ENCODE measurements around the gene RSBN1L.
"Not testable (repeated sequence)": the region's sequence is repeated elsewhere in the genome, so short reads cannot be mapped to it uniquely, and the experiment has no call there.

Gene RSBN1L

DNA sequence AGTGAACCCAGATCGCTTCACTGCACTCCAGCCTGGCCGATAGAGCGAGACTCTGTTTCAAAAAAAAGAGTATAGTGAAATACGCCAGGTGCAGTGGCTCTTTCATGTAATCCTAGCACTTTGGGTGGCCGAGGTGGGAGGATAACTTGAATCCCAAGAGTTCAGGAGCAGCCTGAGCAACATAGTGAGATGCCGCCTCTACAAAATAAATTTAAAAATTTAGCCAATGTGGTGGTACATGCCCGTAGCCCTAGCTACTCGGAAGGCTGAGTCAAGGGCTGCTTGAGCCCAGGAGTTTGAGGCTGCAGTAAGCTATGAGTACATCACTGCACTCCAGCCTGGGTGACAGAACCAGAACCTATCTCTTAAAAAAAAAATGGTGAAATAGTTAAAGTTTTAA, 74.1 kb downstream of the RSBN1L start:
- DNase-seq (ENCODE audit: low spot score): no peak

DNA sequence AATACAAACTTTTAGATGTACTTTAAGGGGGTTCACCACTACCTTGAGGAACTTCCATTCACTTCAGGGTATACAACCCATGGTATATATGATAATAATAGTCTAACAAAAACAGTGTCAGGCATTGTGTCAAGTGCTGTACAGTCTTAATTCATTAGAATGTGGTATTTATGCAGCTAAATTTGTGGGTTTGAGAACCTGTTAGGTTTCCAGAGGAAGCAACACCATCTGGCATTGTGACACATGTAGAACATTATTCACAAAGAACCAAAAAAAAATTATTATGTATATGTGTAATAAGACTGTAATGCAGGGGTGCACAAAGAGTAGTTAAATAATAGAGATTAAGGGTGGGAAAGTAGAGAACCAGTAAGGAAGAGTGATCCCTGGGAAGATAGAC, 75.6 kb downstream of the RSBN1L start:
- DNase-seq (ENCODE audit: low spot score): no peak

DNA sequence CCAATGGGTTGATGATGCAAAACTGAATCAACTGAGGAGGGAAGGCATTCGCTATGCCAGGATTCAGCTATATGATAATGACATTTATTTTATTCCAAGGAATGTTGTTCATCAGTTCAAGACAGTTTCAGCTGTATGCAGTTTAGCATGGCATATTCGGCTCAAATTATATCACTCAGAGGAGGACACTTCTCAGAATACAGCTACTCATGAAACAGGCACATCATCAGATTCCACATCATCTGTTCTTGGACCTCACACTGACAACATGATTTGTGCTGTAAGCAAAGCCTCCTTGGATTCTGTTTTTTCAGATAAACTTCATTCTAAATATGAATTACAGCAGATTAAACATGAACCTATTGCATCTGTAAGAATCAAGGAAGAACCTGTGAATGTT, 82.3 kb downstream of the RSBN1L start:
- no peak for DNase-seq (ENCODE audit: low spot score)

DNA sequence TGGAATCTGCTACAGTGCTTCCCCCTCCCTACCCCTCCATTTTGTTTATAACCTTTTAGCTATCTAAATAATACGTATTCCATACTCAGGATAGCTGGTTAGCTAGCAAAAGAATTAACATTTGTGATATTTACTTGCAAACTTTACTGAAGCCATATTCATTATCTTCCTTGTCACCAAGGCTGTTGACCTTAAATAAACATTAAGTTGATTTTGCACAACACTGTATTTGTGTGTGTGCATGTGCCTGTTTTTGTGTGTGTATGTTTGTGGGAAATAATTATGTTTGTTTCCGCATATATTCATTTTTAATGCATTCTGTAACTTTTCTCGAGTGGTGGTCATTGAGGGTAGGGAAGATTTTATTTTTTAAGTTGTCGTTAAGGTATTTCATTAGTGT, 86.1 kb downstream of the RSBN1L start:
- no peak for DNase-seq (ENCODE audit: low spot score)

DNA sequence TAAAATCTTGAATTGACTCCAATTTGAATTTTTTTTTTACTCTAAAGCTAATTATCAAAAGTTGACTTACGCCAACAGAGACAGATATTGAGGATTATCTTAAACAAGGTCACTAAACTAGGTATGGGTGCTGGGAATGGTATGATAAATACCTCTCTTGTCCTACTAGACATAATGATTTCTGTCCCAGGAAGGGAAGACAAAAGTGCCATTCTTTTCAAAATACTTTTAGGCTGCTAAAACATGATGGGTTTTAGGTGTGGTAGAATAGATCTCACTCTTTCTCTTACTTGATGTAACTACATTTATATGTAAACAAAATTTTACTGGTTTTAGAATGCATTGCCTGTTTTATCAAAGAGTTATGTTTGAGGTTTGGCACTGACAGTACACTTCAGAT, 86.9 kb downstream of the RSBN1L start:
- no peak for DNase-seq (ENCODE audit: low spot score)

DNA sequence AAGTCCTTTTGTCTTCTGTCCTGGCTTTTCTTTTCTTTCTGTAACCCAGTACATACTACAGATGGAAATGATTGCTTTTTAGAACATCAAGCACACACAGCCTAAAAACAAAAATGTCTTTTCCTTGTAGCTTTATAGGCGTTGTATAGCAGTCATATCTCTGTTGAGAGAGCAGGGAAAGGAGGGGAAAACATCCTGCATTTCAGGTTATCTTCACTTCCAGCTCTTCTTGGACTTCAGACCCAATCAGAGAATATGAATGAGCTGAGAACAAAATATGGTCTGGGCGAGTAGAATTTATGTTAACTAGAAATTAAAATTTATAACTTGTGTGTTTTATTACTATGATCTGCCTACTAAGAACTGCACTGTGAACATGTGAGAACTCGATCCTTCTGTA, 87.3 kb downstream of the RSBN1L start:
- DNase-seq (ENCODE audit: low spot score): no peak

DNA sequence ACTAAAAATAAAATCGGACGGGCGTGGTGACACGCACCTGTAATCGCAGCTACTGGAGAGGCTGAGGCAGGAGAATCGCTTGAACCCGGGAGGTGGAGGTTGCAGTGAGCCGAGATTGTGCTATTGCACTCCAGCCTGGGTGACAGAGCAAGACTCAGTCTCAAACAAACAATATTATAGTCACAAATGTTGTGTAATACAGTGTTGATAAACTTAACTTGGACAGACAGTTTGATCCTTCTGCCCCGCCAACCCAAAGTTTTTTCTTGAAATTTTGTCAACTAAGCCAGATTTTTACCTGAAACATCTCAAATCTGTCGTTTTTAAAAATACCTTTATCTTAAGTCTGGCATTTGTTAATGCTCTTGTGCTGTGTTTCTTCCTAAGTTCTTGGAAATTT, 88.2 kb downstream of the RSBN1L start:
- DNase-seq (ENCODE audit: low spot score): not testable (repeated sequence)

DNA sequence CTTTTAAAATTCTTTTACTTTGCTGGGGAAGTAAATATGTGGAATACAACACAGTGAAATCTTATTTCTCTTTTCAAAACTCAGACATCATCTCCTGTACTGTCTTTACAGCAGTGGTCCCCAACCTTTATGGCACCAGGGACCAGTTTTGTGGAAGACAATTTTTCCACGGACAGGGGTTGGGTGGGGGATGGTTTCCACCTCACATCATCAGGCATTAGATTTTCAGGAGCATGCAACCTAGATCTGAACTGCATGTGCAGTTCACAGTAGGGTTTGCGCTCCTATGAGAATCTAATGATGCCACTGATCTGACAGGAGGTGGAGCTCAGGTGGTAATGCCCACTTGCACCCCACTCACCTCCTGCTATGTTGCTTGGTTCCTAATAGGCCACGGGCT, 89.8 kb downstream of the RSBN1L start:
- no peak for DNase-seq (ENCODE audit: low spot score)

DNA sequence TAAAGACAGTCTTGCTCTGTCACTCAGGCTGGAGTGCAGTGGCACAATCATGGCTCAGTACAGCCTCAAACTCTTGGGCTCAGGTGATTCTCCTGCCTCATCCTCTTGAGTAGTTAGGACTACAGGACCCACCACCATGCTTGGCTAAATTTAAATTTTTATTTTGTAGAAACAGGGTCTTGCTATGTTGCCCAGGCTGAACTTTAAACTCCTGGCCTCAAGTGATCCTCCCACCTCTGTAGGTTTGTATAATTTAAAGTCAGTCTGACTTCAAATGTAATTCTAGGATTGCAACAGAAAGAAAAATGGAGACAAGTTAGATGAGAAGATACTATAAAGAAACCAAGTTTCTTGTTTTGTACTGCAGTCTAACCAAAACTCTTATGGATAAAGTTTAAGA, 90.5 kb downstream of the RSBN1L start:
- DNase-seq (ENCODE audit: low spot score): no peak

DNA sequence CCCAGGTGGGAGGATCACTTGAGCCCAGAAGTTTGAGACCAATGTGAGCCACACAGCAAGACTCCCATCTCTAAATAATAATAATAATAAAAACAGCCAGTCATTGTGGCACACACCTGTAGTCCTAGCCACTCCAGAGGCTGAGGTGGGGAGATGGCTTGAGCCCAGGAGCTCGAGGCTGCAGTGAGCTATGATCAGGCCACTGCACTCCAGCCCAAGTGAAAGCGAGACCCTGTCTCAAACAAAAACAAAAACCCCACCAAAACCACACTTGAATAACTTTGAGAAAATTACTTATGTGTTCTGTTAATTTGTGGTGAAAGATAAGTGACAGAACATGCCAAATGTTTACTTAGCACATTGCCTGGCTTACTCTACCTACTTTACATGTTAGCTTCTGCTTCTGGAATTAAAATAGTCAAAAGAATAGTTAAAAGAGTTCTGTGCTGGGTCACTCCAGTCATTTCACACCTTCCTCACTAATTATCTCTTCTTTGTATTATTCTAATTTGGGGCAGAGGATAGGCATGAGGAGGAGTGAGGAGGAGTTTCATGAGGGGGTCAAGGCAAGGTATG, 92.2 kb downstream of the RSBN1L start:
- no peak for DNase-seq (ENCODE audit: low spot score)

DNA sequence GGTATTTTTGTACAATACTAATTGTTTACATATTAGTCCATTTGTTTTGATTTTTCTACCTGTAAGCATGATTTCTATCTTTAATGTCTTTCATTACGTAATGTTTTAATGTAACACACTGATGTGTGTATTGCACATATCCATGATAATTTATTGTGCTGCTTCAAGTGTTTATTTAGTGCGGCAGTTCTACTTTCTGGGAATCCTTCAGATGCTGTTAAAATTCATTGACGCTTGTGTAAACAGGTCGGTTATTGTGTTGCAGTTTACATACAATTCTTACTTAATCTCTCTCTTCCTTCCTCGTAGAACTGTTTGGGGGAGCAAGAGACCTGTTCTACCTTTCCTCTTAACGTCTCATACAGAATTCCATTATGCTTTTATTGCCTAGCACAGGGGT, 95.1 kb downstream of the RSBN1L start:
- no peak for DNase-seq (ENCODE audit: low spot score)

DNA sequence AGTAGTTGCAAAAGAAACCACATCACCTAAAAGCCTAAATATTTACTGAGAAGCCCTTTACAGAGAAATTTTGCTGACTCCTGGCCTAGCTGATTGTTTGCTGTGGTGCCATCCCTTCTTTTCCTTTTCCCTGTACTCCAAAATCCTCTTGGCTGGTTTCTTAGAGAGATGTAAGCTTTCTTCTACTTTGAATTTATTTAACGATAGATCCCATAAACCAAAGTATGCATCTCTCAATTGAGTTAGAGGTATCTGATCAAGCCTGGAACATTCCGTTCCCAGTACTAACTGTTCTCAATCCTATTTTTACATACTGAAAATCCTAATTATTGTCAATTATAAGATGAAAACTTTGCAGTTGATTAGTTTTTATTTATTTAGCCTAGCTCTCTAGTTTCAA, 95.7 kb downstream of the RSBN1L start:
- no peak for DNase-seq (ENCODE audit: low spot score)

DNA sequence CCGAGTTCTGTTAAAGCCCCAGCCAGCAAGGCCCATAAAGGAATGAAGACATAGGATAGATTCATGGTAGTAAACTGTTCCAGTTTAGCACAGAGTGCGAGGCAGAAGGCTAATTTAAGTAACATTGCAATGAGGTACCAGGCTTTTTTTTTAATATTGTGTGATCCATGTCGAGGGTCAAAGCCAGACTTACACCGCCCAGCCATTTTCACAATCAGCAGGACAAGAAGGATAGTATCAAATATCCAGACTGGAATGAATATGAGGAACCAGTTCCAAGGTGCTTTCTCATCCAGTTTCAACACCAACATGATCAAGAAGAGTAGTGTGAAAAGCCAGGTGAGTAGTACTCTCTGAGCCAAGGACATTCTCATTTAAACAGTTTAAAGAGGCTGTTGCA, 97.7 kb downstream of the RSBN1L start:
- no peak for DNase-seq (ENCODE audit: low spot score)

DNA sequence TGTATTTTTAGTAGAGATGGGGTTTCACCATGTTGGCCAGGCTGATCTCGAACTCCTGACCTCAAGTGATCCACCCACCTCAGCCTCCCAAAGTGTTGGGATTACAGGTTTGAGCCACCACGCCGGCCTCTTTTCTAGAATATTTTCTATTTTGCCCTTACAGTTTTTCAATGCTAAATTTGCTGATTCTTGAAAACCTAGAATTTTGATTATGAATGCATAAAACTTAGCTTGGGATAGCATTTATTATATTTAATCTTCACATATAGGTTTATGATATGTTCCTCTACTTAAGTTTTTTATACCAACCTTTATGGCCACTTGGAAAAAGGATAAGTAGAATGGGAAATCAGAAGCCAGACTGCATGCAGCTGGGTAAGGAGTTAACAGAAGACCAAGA, 99.8 kb downstream of the RSBN1L start:
- no peak for DNase-seq (ENCODE audit: low spot score)

DNA sequence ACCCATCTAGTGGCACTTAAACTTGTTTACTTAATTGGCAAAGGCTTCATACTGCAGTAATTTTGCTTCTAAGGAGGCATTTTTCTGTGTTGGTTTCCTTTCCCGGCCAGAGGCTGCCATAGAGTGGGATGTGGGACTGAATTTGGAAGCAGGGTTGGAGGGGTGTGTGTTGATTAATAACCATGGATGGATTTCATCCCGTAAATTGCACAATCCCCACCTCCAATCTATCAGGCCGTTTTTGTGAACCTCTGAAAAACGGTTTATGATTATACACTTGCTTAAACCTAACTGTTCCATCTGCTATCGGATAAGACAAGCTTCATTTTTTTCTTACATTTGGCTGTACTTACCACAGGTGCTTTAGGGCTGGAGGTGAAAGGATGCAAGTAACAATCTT, 100.7 kb downstream of the RSBN1L start:
- no peak for DNase-seq (ENCODE audit: low spot score)

DNA sequence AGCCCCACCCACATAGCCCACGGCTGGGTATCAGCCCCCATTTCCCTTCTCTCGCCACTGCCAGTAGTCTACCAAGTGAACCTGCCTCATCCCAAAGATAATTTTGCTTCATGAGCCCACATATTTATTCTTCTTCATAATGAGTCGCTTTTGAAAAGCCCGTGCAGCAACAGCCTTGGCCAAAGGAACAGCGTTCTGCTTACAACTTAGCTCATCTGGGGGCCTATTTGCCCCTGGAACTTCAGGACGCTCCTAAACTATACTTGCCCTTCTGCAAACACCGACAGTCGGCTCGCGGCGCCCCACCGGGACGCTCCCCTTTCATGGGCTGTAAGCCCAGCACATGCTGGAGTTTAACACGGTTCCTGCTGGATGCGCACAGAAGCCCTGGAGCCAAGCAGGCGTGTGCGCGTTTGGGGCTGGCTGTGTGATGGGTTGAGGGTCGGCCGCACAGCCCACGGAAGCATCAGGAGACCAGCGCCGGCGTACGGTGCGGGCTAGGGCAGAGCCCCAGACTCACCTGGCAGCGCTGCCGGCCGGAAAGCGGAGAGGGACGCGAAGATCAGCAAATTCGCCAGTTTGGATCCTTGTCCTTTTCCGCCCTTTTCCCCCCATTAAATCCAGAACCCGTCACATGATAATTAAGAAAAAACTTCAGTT, 101.6 kb downstream of the RSBN1L start:
- peak; percentile 26 for DNase-seq (ENCODE audit: low spot score)

DNA sequence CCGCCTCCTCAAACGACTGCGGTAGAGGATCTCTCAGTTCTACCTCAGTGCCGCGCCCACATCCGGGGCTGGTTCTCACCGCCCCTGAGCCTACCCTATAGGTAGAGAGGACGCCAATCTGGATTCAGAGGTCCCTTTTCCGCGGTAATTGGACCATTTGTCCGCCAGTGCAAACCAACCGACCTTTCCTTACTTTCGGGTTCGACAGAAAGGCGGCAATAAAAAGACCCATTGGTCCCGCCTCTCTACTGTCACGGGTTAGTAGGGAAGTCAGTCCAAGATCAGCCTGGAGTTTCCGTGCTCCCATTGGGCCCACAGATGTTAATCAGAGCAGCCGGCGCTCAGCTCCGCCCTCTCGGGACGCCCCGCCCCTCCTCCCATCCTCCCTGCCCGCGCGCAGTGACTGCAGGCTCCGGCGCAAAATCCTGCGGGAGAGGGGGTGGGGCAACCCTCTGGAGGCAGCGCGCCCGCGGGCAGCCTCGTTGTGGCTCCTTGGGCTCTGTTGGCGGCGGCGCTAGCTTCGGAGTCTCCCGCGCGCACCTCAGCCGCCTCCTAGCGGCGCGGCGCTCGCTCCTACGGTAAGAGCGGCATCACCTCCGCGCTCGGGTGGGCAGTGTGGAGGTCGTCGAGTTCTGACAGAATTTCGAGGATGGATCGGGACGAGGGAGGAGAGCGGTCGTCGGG, 102.3 kb downstream of the RSBN1L start, which contains the start of the genes PHTF2 and TMEM60:
Gene PHTF2 (plus strand): TSS at position 380 of the 684 bp plus-strand sequence.
Gene TMEM60 (minus strand): TSS at position 41 of the 684 bp plus-strand sequence. CDS start 4,061 bp downstream, outside the sequence.
- peak; percentile 98 for DNase-seq (ENCODE audit: low spot score)

DNA sequence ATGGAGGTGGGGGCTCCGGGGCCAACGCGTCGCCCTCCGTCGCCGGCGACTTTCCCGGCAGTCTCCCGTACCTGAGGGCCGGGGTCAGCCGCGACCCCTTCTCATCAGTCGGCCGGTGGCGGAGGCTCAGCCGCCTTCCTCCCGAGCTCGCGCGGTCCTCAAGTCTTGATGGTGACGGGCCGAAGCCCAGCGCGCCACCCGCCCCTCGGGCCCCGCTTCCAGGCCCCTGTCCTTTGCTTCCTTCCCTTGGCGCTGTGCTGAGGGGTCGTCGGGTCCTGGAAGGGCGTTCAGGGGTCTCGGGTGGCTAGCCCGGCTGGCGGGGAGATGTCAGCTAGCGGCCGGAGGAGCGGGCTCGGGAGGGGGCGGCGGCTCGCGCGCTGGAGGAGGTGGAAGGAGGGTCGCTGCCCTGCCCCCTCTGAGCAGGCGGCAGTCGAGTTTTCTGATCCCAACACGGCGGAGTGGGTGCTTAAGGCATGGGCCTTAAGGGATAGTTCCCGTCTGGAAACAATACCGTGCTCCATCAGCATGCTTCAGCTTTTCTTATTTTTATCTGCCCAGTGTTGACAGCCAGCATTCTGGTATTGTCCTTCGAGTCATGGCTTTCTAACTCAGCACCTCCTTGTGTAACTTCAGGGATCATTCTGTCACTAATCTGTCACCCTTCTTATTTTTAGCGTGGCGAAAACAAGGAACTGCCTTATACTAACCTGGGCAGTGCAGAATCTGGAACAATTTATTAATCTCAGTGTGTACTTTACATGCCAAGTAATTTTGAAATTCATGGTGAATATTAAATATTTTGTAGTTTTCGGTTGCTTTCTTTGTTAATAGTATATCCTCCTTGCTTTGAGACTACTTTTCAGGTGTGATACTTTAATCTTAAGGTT, 103.1 kb downstream of the RSBN1L start:
- DNase-seq (ENCODE audit: low spot score): peak; percentile 16

DNA sequence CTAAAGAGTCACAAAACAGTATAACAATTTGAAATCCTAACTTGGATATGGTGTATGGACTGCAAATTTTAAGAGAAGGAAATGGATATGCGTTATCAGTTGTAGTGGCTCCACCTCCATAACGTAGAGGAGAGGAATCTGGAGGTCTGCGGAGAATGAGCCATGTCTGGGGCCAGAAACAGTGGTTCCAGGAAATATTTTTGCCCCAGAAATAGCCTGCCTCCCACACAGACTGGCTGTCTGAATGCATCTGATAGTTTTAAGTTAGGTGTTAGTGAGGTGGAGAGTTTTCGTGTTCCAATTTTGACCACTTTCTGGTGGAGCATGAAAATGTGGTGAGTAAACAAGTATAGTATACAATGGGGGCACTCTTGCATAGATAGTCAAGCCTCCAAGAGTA, 103.9 kb downstream of the RSBN1L start:
- no peak for DNase-seq (ENCODE audit: low spot score)

DNA sequence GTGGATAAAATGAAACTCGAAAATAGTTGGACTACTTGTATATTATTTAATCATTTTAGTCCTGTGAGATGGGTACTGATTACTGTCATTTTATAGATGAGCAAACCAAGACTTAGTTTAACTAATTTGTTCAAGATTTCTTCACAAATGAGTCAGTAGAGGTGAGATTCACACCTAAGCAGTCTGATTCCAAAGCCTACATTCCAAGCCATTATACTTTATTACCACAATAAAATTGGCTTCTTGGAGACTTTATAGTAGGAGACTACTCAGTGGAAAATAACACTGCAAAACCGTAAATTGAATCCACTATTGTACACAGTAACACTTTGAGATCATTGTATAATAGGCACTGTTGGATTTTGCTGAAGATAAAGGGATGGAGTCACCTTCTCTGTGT, 104.5 kb downstream of the RSBN1L start:
- DNase-seq (ENCODE audit: low spot score): no peak

DNA sequence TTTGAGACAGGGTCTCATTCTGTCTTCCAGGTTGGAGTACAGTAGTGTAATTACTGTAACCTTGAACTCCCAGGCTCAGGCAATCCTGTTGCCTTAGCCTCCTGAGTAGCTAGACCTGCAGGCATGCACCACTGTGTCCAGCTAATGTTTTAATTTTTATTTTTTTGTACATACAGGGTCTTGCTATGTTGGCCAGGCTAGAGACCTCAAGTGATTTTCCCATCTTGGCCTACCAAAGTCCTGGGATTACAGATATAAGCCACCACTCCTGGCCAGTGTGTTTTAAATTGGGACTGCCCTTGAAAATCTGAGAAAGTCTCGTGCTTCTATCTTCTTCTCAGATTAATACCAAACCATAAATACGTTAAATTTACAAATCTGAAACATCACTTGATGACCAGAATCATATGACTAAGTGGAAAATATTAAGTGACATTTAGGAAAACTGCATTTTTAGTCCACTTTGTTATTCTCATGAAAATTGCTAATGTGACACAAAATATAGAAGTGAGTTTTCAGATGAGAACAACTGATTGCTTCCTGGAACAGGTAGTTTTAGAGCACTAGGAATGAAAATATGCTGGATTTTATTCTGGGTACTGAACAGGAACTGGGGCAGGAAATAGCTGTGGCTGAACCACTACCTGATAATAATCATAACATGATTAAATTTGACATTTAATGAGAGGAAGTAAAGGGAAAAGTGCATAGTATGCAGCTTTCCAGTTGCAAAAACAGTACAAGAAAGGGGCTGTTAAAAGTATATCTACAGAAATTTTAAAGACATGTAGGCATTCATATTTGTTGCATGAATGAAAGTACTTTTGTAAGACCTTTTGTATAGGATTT, 106.5 kb downstream of the RSBN1L start:
- DNase-seq (ENCODE audit: low spot score): no peak

DNA sequence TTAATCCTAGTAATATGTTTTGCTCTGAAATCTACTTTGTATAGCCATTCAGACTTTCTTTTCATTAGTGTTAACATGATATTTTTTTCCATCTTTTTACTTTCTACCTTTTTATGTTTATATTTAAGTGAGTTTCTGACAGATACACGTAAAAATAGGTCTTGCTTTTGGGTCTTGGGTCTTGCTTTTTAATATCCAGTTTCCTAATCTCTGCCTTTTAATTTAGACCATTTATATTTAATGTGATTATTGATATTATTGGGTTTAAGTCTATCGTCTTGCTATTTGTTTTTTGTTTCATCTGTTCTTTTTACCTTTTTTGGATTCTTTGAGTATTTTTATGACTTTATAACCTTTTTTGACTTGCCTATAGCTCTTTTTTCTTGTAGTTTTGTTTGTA, 110.2 kb downstream of the RSBN1L start:
- no peak for DNase-seq (ENCODE audit: low spot score)

Data from AG08395 (cell line).